GM12801 (cell line): Measurements from ENCODE around the gene TAF3.

Source experiments
- CTCF ChIP-seq: IDR thresholded peaks from one replicate; pipeline ENCODE4 v1.5.1; 2011; ENCODE audit warnings: control low read depth; ENCODE audit not compliant: insufficient read length; ENCODE audit errors: extremely low read depth

TAF3 gene

DNA sequence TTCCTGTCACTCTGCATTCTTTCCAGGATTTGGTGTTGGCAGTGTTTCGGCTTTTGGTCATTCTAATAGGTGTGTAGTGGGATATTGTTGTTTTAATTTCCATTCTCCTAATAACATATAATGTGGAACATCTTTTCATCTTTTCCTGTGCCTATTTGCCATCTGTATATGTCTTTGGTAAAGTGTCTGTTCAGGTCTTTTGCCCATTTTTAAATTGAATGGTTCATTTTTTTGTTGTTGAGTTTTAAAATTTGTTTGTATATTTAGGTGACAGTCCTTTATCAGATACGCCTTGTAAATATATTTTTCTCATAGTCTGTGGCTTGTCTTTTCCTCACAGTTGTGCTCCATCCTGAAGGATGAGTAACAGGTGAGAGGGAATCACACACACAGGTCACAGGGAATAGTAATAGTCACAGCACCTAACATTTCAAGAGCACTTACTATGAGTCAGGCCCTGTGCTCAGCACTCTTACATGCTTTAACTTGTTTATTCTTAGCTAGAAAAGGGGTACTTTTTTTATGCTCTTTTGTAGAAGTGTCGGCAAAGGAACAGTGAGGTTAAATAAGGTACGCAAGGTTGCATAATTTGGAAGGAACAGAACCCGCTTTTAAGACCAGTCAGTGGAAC lies 119.1 kb downstream of the TAF3 start:
- no peak for TF ChIP-seq CTCF

GRCh38 chr10:7941576-7941975 lies 123.3 kb downstream of the TAF3 start:
- no peak for TF ChIP-seq CTCF

- TF ChIP-seq CTCF: no peak
These were observed 124.0 kb downstream of the TAF3 start for GRCh38 chr10:7942316-7942715.

- no peak for TF ChIP-seq CTCF
These were observed 124.6 kb downstream of the TAF3 start for GRCh38 chr10:7942859-7943258.

GRCh38 chr10:7944215-7944480 lies 125.8 kb downstream of the TAF3 start:
- TF ChIP-seq CTCF: no peak

GRCh38 chr10:7944537-7944936 lies 126.2 kb downstream of the TAF3 start:
- TF ChIP-seq CTCF: no peak

DNA sequence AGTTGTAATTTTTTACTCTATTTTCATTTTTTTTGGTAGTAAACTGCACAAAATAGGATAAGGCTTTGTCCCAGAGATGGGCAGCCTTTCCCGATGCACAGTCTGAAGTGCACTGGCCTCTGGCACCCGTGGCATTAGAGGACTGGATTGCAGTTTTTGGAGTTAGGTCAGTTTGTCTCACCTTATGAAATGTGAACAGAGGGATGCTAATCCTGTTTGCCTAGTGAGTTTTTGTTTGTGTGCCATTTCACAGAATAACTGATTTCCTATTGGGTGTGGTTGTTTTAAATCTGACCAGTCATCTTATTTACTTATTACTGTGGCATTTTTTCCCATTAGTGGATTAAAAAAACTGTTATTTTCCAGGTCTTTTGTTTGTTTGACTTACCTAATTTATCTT lies 126.7 kb downstream of the TAF3 start:
- TF ChIP-seq CTCF: no peak
